ENCODE measurements around the gene GATAD1. TPM values are rescaled to one million over a fixed set of nuclear protein-coding genes. Genes with fewer than 3 reads are reported as not detected.
A peak's percentile ranks its signal among the peaks of the same experiment; 100 is the strongest.
"Not testable (repeated sequence)": the region's sequence is repeated elsewhere in the genome, so short reads cannot be mapped to it uniquely, and the experiment has no call there.

GATAD1 gene
- polyA plus RNA-seq (ENCODE audit: insufficient read length) = 68.7 TPM
- long read RNA-seq, donor 1, transcript GATAD1-201 (5 exons, 3,962 nt) = major isoform, 18 of 26 reads
- long read RNA-seq, donor 1, partial matches to known transcripts = 0 of 26 reads
- long read RNA-seq, donor 1, other reads (novel, unspliced or antisense) = 0 of 26 reads
- long read RNA-seq, donor 2, transcript GATAD1-201 (5 exons, 3,962 nt) = major isoform, 11 of 20 reads
- long read RNA-seq, donor 2, transcript GATAD1-203 (3 exons, 2,017 nt) = minor isoform, 6 of 20 reads
- long read RNA-seq, donor 2, partial matches to known transcripts = 0 of 20 reads
- long read RNA-seq, donor 2, other reads (novel, unspliced or antisense) = 0 of 20 reads
- long read RNA-seq, donor 3, transcript GATAD1-201 (5 exons, 3,962 nt) = major isoform, 8 of 24 reads
- long read RNA-seq, donor 3, partial matches to known transcripts = 8 of 24 reads
- long read RNA-seq, donor 3, other reads (novel, unspliced or antisense) = 0 of 24 reads
- long read RNA-seq, donor 4, partial matches to known transcripts = 5 of 8 reads
- long read RNA-seq, donor 4, other reads (novel, unspliced or antisense) = 0 of 8 reads
- long read RNA-seq, donor 5, transcript GATAD1-201 (5 exons, 3,962 nt) = major isoform, 16 of 22 reads
- long read RNA-seq, donor 5, partial matches to known transcripts = 0 of 22 reads
- long read RNA-seq, donor 5, other reads (novel, unspliced or antisense) = 0 of 22 reads
- long read RNA-seq, donor 6, transcript GATAD1-201 (5 exons, 3,962 nt) = major isoform, 11 of 15 reads
- long read RNA-seq, donor 6, partial matches to known transcripts = 0 of 15 reads
- long read RNA-seq, donor 6, other reads (novel, unspliced or antisense) = 0 of 15 reads
- long read RNA-seq, donor 7, transcript GATAD1-201 (5 exons, 3,962 nt) = major isoform, 11 of 20 reads
- long read RNA-seq, donor 7, transcript GATAD1-203 (3 exons, 2,017 nt) = minor isoform, 7 of 20 reads
- long read RNA-seq, donor 7, partial matches to known transcripts = 0 of 20 reads
- long read RNA-seq, donor 7, other reads (novel, unspliced or antisense) = 0 of 20 reads
- long read RNA-seq, donor 8, transcript GATAD1-203 (3 exons, 2,017 nt) = minor isoform, 5 of 12 reads
- long read RNA-seq, donor 8, transcript GATAD1-201 (5 exons, 3,962 nt) = major isoform, 6 of 12 reads
- long read RNA-seq, donor 8, partial matches to known transcripts = 0 of 12 reads
- long read RNA-seq, donor 8, other reads (novel, unspliced or antisense) = 0 of 12 reads

GRCh38 chr7:92447345-92448204 lies at the start of gene GATAD1:
TSS of gene GATAD1 (plus strand) at chr7:92447482. CDS start at chr7:92447730, 248 bp downstream.
- DNase-seq = peak; percentile 92

- no peak for DNase-seq
Observed at GRCh38 chr7:92397542-92397941, 49.7 kb upstream of the GATAD1 start.

- no peak for DNase-seq
Observed at GRCh38 chr7:92400013-92400412, 47.3 kb upstream of the GATAD1 start.

- DNase-seq = no peak
Observed at GRCh38 chr7:92402920-92403759, 44.1 kb upstream of the GATAD1 start.

- no peak for DNase-seq
Observed at GRCh38 chr7:92403760-92404074, 43.6 kb upstream of the GATAD1 start.

- DNase-seq = no peak
Observed at GRCh38 chr7:92404170-92404614, 43.1 kb upstream of the GATAD1 start.

- no peak for DNase-seq
Observed at GRCh38 chr7:92409357-92409756, 37.9 kb upstream of the GATAD1 start.

- DNase-seq = not testable (repeated sequence)
Observed at GRCh38 chr7:92410162-92410561, 37.1 kb upstream of the GATAD1 start.

GRCh38 chr7:92412745-92413144 lies 34.5 kb upstream of the GATAD1 start:
- DNase-seq = no peak

- DNase-seq = no peak
Observed at GRCh38 chr7:92413550-92413949, 33.7 kb upstream of the GATAD1 start.

GRCh38 chr7:92415225-92415624 lies 32.1 kb upstream of the GATAD1 start:
- no peak for DNase-seq

- DNase-seq = no peak
Observed at GRCh38 chr7:92417913-92418312, 29.4 kb upstream of the GATAD1 start.

GRCh38 chr7:92421676-92422435 lies 25.4 kb upstream of the GATAD1 start:
- peak; percentile 46 for DNase-seq

- DNase-seq = no peak
Observed at GRCh38 chr7:92422926-92423325, 24.4 kb upstream of the GATAD1 start.

- DNase-seq = no peak
Observed at GRCh38 chr7:92423710-92424131, 23.6 kb upstream of the GATAD1 start.

GRCh38 chr7:92425311-92425947 lies 21.9 kb upstream of the GATAD1 start:
- DNase-seq = no peak

- no peak for DNase-seq
Observed at GRCh38 chr7:92427193-92427592, 20.1 kb upstream of the GATAD1 start.

GRCh38 chr7:92432299-92432946 lies 14.9 kb upstream of the GATAD1 start:
- DNase-seq = no peak

GRCh38 chr7:92433019-92433418 lies 14.3 kb upstream of the GATAD1 start:
- no peak for DNase-seq

Measured in left kidney (tissue), 8 donors.